Measurements from ENCODE around the gene MARCHF10.

- TF ChIP-seq CTCF (IDR thresholded peaks at IDR 0.05) (no peak), POLR2A (IDR thresholded peaks at IDR 0.05) (no peak)
Observed at GRCh38 chr17:62804025-62804424, 4.1 kb downstream of the MARCHF10 start.
